MM.1S (cell line): ENCODE data around the gene UBN1.

Source experiments
- DNase-seq: peaks from one replicate; pipeline ENCODE4 v3.0.0-alpha.2; 2015
- H2AFZ ChIP-seq: fragments of 300-600 bp; sonication (generic); 2 replicates; pipeline ENCODE4 v1.6.0; 2016; ENCODE audit warnings: antibody characterized with exemption, low read length
- H3F3A ChIP-seq: fragments of 300-600 bp; sonication (generic); 2 replicates; pipeline ENCODE4 v1.6.1; 2016; ENCODE audit warnings: mild to moderate bottlenecking, antibody characterized with exemption, low read length, moderate library complexity, mixed read lengths; ENCODE audit not compliant: insufficient read depth
- H3K27ac ChIP-seq: fragments of 300-600 bp; sonication (generic); 2 replicates; pipeline ENCODE4 v1.5.1; 2016; ENCODE audit warnings: mild to moderate bottlenecking, low read length
- H3K27me3 ChIP-seq: fragments of 300-600 bp; sonication (generic); replicated peaks from 2 replicates; pipeline ENCODE4 v1.6.0; 2016; ENCODE audit warnings: low read length; ENCODE audit not compliant: insufficient read depth
- H3K36me3 ChIP-seq: fragments of 300-600 bp; sonication (generic); replicated peaks from 2 replicates; pipeline ENCODE4 v1.6.1; 2016; ENCODE audit warnings: mild to moderate bottlenecking, low read length, mixed read lengths; ENCODE audit not compliant: insufficient read depth
- H3K4me1 ChIP-seq: fragments of 300-600 bp; sonication (generic); 2 replicates; pipeline ENCODE4 v1.6.1; 2016; ENCODE audit warnings: low read length, mixed read lengths
- H3K4me2 ChIP-seq: fragments of 300-600 bp; sonication (generic); 2 replicates; pipeline ENCODE4 v1.6.0; 2016; ENCODE audit warnings: low read depth, low read length
- H3K4me3 ChIP-seq: fragments of 300-600 bp; sonication (generic); 2 replicates; pipeline ENCODE4 v1.5.1; 2016; ENCODE audit warnings: low read length, mixed read lengths
- H3K79me2 ChIP-seq: fragments of 300-600 bp; sonication (generic); 2 replicates; pipeline ENCODE4 v1.6.1; 2016; ENCODE audit warnings: mixed run types, low read length, mixed read lengths
- H3K9ac ChIP-seq: fragments of 300-600 bp; sonication (generic); 2 replicates; pipeline ENCODE4 v1.6.1; 2016; ENCODE audit warnings: low read length, mixed read lengths
- H3K9me2 ChIP-seq: fragments of 300-600 bp; sonication (generic); replicated peaks from 2 replicates; pipeline ENCODE4 v1.6.1; 2016; ENCODE audit warnings: mild to moderate bottlenecking, low read length, mixed read lengths; ENCODE audit not compliant: insufficient read depth
- H3K9me3 ChIP-seq: fragments of 300-600 bp; sonication (generic); replicated peaks from 2 replicates; pipeline ENCODE4 v1.6.1; 2016; ENCODE audit warnings: mild to moderate bottlenecking, low read length, mixed read lengths; ENCODE audit not compliant: insufficient read depth
- H4K20me1 ChIP-seq: fragments of 300-600 bp; sonication (generic); 2 replicates; pipeline ENCODE4 v1.6.1; 2016; ENCODE audit warnings: mild to moderate bottlenecking, low read length, moderate library complexity, mixed read lengths; ENCODE audit not compliant: insufficient read depth
- CTCF ChIP-seq: fragments of 300-600 bp; sonication (generic); IDR thresholded peaks from 2 replicates; pipeline ENCODE4 v1.5.1; 2016; ENCODE audit warnings: antibody characterized with exemption, low read length, mixed read lengths
- EZH2 ChIP-seq: fragments of 300-600 bp; sonication (generic); optimal IDR thresholded peaks from 2 replicates; pipeline ENCODE3; 2017; ENCODE audit warnings: low read depth, mild to moderate bottlenecking, antibody characterized with exemption, low read length, mixed read lengths
- EZH2phosphoT487 ChIP-seq: fragments of 300-600 bp; sonication (generic); IDR thresholded peaks from 2 replicates; pipeline ENCODE4 v1.6.1; 2018; ENCODE audit warnings: antibody characterized with exemption, low read length

Gene UBN1

GRCh38 chr16:4879049-4879448, 31.8 kb downstream of the UBN1 start:
- Histone ChIP-seq H2AFZ (no peak overlapping the region), H3K4me3 (no peak overlapping the region), H4K20me1 (no peaks in the 10 kb centered on the region), H3K27ac (no peak overlapping the region), H3K9me2 (no peaks in the 10 kb centered on the region), H3F3A (no peaks in the 10 kb centered on the region), H3K4me2 (no peak overlapping the region), H3K4me1 (no peaks in the 10 kb centered on the region), H3K9me3 (no peaks in the 10 kb centered on the region), H3K9ac (no peak overlapping the region), H3K27me3 (no peaks in the 10 kb centered on the region), H3K79me2 (no peaks in the 10 kb centered on the region), H3K36me3 (peaks cover 6% of the 10 kb centered on the region; the same call in 1 of the 2 replicates)
- no peak for TF ChIP-seq EZH2
- no peak for TF ChIP-seq EZH2phosphoT487
- no peak for TF ChIP-seq CTCF
- no peak for DNase-seq

GRCh38 chr16:4880006-4880580, 32.8 kb downstream of the UBN1 start:
- H3K4me1 ChIP-seq, result no peaks in the 10 kb centered on the region

GRCh38 chr16:4882000-4882632, 34.8 kb downstream of the UBN1 start:
- Histone ChIP-seq H3K4me2 (no peak overlapping the region), H2AFZ (no peak overlapping the region), H3K9me3 (no peaks in the 10 kb centered on the region), H3K4me1 (no peaks in the 10 kb centered on the region), H3K9me2 (no peaks in the 10 kb centered on the region), H3K36me3 (peaks cover 6% of the 10 kb centered on the region; the same call in 1 of the 2 replicates), H4K20me1 (no peaks in the 10 kb centered on the region), H3F3A (no peaks in the 10 kb centered on the region), H3K27me3 (no peaks in the 10 kb centered on the region), H3K79me2 (no peaks in the 10 kb centered on the region), H3K4me3 (no peak overlapping the region), H3K9ac (no peak overlapping the region), H3K27ac (no peak overlapping the region)
- TF ChIP-seq EZH2phosphoT487 (no peak), CTCF (no peak), EZH2 (no peak)
- no peak for DNase-seq

More at GRCh38 chr16:4880006-4880580, 32.8 kb downstream of the UBN1 start:
- Histone ChIP-seq H3K27ac (no peak overlapping the region), H3K27me3 (no peaks in the 10 kb centered on the region), H3K79me2 (no peaks in the 10 kb centered on the region), H3K36me3 (peaks cover 6% of the 10 kb centered on the region; the same call in 1 of the 2 replicates), H3K4me2 (no peak overlapping the region), H4K20me1 (no peaks in the 10 kb centered on the region), H3F3A (no peaks in the 10 kb centered on the region), H3K9me2 (no peaks in the 10 kb centered on the region), H3K9me3 (no peaks in the 10 kb centered on the region), H3K4me3 (no peak overlapping the region), H2AFZ (no peak overlapping the region), H3K9ac (no peak overlapping the region)
- no peak for DNase-seq
- TF ChIP-seq CTCF, result no peak
- TF ChIP-seq EZH2, result no peak
